ENCODE data around the gene PTPRG. TPM values are rescaled to one million over a fixed set of nuclear protein-coding genes. Genes with fewer than 3 reads are reported as not detected.

PTPRG gene
- total RNA-seq, 2 experiments from 2014 or later = 0.03 to 0.05 TPM

DNA sequence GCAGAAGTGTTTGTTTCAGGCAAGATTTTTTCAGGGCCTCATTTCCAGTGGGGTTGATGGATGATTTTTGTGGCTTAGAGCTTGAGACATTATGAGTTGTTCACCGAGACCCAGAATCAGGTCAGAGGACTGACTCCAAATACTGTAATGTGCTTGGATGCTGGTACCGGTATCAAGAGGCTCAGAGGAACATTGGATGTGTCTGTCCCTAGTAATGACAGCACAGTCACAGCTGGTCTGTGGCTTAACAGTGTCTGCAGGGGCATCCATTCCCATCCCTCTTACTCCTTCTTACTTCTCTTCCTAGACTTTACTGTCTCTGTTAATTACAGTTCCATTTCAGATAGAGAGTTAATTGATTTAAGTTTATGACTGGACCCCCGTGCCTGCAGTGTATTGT, 107.8 kb downstream of the PTPRG start:
- Mint-ChIP-seq H3K27ac (no peak overlapping the region), H3K27me3 (peaks cover 4% of the 10 kb centered on the region), H3K36me3 (ENCODE audit: low read depth) (no peaks in the 10 kb centered on the region), H3K4me3 (no peak overlapping the region), H3K4me1 (ENCODE audit: low read depth) (no peaks in the 10 kb centered on the region), H3K9me3 (no peaks in the 10 kb centered on the region)
- Histone ChIP-seq H3K27ac (ENCODE audit: low read depth in 1 of 2, low read length in 2 of 2) (no peak overlapping the region), H3K36me3 (ENCODE audit: insufficient read depth, low read length) (no peaks in the 10 kb centered on the region), H3K27me3 (ENCODE audit: control insufficient read depth in 1 of 2, insufficient read depth in 2 of 2, low read length in 2 of 2) (no peaks in the 10 kb centered on the region), H3K9me3 (ENCODE audit: control insufficient read depth in 1 of 2, insufficient read depth in 1 of 2, low read length in 2 of 2) (peaks cover 0 to 5% of the 10 kb centered on the region in 2 experiments), H3K4me3 (ENCODE audit: low read length) (no peak overlapping the region), H3K4me1 (ENCODE audit: insufficient read depth, low read length) (no peaks in the 10 kb centered on the region)
- intact Hi-C loops (cut with DNase I, micrococcal nuclease) = no loop called here
- ChIA-PET POLR2A (no interaction called here), CTCF (no interaction called here)
- ATAC-seq (ENCODE audit: poor library complexity) = no peak
- TF ChIP-seq, protein P1, sequence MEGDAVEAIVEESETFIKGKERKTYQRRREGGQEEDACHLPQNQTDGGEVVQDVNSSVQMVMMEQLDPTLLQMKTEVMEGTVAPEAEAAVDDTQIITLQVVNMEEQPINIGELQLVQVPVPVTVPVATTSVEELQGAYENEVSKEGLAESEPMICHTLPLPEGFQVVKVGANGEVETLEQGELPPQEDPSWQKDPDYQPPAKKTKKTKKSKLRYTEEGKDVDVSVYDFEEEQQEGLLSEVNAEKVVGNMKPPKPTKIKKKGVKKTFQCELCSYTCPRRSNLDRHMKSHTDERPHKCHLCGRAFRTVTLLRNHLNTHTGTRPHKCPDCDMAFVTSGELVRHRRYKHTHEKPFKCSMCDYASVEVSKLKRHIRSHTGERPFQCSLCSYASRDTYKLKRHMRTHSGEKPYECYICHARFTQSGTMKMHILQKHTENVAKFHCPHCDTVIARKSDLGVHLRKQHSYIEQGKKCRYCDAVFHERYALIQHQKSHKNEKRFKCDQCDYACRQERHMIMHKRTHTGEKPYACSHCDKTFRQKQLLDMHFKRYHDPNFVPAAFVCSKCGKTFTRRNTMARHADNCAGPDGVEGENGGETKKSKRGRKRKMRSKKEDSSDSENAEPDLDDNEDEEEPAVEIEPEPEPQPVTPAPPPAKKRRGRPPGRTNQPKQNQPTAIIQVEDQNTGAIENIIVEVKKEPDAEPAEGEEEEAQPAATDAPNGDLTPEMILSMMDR (IDR thresholded peaks at IDR 0.05) = no peak
- no peak for DNase-seq

DNA sequence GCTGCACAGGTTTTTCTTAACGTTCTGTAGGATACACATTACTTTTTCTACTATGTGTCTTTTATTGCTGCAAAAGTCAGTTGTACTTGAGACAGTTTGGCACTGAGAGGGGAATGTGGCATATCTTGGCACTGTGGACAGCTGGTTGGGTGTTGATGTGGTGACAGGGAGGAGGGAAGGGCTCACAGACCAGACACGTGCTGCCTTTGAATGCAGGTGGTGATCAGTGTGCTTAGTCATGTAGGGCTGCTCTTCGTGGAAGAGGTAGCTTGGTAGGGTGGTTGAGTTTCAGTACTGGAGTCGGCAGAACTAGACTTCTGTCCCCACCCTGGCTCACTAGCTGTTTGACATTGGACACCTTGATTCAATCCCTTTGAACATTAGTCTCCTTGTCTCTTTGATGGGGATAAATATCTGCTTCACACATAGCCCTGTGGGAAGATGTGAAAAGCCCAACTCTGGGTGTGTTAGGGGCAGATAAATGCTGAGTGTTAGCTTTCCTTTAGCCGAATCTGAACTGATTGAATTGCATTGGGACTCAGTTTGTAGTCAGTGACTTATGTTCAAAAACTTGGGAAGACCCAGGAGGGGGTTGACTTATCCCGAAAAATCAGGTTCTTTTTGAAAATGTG, 108.4 kb downstream of the PTPRG start:
- TF ChIP-seq, protein P1 (IDR thresholded peaks at IDR 0.05) = no peak
- ATAC-seq (ENCODE audit: poor library complexity) = no peak
- intact Hi-C loops (cut with DNase I, micrococcal nuclease) = no loop called here
- no peaks in the 10 kb centered on the region for H3K4me1 Mint-ChIP-seq (ENCODE audit: low read depth)
- H3K36me3 Mint-ChIP-seq (ENCODE audit: low read depth) = no peaks in the 10 kb centered on the region
- no peaks in the 10 kb centered on the region for H3K36me3 ChIP-seq (ENCODE audit: insufficient read depth, low read length)
- H3K4me1 ChIP-seq (ENCODE audit: insufficient read depth, low read length) = no peaks in the 10 kb centered on the region
- no peaks in the 10 kb centered on the region for H3K27me3 ChIP-seq (ENCODE audit: control insufficient read depth in 1 of 2, insufficient read depth in 2 of 2, low read length in 2 of 2)
- H3K4me3 ChIP-seq (ENCODE audit: low read length) = no peak overlapping the region
- peaks cover 0 to 5% of the 10 kb centered on the region in 2 experiments for H3K9me3 ChIP-seq (ENCODE audit: control insufficient read depth in 1 of 2, insufficient read depth in 1 of 2, low read length in 2 of 2)
- H3K27me3 Mint-ChIP-seq = peaks cover 4% of the 10 kb centered on the region
- no peak overlapping the region for H3K27ac Mint-ChIP-seq
- no peaks in the 10 kb centered on the region for H3K9me3 Mint-ChIP-seq
- no peak overlapping the region for H3K4me3 Mint-ChIP-seq
- H3K27ac ChIP-seq (ENCODE audit: low read depth in 1 of 2, low read length in 2 of 2) = no peak overlapping the region
- ChIA-PET POLR2A (no interaction called here), CTCF (no interaction called here)
- DNase-seq = no peak

DNA sequence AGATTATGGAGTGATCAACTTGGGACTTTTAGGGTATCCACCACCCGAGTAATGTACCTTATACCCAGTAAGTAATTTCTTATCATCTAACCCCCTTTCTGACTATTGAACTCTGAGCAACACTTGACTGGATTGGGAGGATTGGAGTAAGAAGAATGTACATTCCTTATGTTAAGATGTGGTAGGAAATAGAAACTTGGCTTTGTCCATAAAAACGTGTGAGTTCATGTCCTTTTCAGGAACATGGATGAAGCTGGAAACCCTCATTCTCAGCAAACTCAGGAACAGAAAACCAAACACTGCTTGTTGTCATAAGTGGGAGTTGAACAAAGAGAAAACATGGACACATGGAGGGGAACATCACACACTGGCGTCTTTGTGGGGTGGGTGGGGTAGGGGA, 112.3 kb downstream of the PTPRG start:
- ATAC-seq (ENCODE audit: poor library complexity) (no peak), DNase-seq (no peak)
- CTCF ChIA-PET = no interaction called here
- intact Hi-C loops (cut with DNase I, micrococcal nuclease) = no loop called here
- no peak overlapping the region for H3K27ac Mint-ChIP-seq
- no peaks in the 10 kb centered on the region for H3K36me3 Mint-ChIP-seq (ENCODE audit: low read depth)
- peaks cover 0 to 5% of the 10 kb centered on the region in 2 experiments for H3K9me3 ChIP-seq (ENCODE audit: control insufficient read depth in 1 of 2, insufficient read depth in 1 of 2, low read length in 2 of 2)
- no peak overlapping the region for H3K4me3 Mint-ChIP-seq
- TF ChIP-seq, protein P1 (IDR thresholded peaks at IDR 0.05) = no peak
- no peaks in the 10 kb centered on the region for H3K4me1 ChIP-seq (ENCODE audit: insufficient read depth, low read length)
- no peak overlapping the region for H3K4me3 ChIP-seq (ENCODE audit: low read length)
- H3K27me3 ChIP-seq (ENCODE audit: control insufficient read depth in 1 of 2, insufficient read depth in 2 of 2, low read length in 2 of 2) = no peaks in the 10 kb centered on the region
- H3K36me3 ChIP-seq (ENCODE audit: insufficient read depth, low read length) = no peaks in the 10 kb centered on the region
- POLR2A ChIA-PET = no interaction called here
- H3K9me3 Mint-ChIP-seq = no peaks in the 10 kb centered on the region
- no peak overlapping the region for H3K27ac ChIP-seq (ENCODE audit: low read depth in 1 of 2, low read length in 2 of 2)
- H3K4me1 Mint-ChIP-seq (ENCODE audit: low read depth) = no peaks in the 10 kb centered on the region
- no peaks in the 10 kb centered on the region for H3K27me3 Mint-ChIP-seq

Measured in CD4-positive, alpha-beta T cell (primary cell).